ENCODE measurements around the gene ZFHX3. TPM values are rescaled to one million over a fixed set of nuclear protein-coding genes. Genes with fewer than 3 reads are reported as not detected.

The ZFHX3 gene
- polyA plus RNA-seq, 1 donor: 24.3 TPM

DNA sequence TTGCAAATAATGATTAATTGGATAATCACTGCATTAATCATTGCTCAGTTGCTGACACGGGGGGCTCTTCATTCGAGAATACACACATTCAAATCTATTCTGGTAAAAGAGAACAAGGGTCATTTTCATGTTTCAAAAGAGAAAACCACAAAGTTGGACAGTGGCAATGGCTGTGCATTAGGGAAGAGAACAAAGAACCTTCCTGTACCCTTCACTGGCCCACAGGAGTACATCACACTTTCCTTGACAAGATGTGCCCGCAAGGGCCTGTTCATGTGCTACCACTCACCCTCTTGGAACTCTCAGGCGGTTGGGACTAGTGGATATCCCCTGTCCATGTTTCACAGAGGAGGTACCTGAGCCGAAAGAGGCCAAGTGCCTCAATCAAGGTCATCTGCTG is 223.2 kb downstream of the ZFHX3 start:
- no peak for DNase-seq

DNA sequence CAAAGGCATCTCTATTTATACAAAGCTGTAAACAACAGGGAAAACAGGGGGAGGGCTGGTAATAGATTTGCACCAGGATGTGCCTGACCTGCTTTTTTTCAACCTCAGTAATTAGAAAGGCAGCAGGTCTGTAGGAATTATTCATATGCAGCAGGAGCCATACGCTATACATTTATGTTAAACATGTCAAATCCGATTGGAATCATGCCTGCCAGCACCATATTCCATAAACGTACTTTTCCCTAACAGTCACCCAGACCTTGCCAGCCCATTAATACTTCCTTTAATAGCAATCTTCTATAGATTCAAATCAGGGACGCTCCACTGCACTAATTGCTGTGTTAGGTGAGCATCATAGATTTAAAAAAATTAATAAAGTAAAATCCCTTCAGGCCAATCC is 223.9 kb downstream of the ZFHX3 start:
- no peak for DNase-seq

DNA sequence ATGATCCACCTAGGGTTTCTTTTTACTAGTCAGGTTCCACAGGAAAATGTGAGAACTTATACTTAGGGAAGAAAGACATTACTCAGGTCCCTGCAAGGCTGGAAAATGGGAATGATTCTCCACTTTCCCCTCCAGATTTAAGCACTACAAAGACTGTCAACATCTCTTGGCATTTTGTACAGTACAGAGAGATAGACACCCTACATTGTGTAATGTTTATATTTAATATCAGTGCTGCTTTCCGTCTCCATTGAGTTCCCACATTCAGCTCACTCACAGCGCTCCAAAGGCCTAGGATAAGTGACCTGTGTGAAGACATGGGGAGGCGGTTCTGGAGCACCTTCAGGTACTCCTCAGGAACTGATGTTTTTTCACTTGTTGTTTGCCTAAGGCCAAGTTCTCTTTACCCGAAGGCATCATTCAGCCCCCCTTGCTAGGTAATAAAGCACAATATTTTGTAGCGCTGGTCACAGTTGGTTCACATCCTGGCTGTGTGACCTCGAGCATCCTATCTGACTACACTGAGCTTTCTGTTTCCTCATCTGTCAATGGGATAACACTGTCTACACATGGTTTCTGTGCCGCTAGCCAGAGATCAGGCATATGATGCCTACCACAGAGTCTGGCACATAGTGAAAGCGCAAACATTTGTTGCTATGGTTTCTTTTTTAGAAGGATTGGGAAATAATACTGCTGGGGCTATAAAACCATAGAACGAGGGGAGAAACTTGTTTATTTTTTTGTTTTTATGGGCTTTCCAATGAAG is 226.6 kb downstream of the ZFHX3 start:
- no peak for DNase-seq

DNA sequence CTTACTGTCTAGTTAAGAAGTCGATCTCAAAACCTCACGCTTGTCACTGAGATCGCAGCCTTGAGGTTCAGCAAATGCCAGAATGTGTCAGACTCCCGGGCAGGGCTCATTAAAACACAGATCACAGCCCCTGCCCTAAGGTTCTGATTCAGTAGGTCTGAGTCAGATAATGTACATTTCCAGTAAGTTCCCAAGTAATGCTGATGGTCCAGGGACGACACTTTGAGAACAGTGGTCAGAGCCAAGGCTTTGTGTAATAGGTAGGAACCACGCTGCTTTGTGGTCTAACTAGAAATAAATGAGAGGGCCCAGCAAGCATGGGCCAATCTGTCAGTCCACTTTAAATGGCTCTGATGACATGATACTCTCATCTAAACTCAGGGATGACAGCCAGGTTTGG is 228.6 kb downstream of the ZFHX3 start:
- DNase-seq: no peak

DNA sequence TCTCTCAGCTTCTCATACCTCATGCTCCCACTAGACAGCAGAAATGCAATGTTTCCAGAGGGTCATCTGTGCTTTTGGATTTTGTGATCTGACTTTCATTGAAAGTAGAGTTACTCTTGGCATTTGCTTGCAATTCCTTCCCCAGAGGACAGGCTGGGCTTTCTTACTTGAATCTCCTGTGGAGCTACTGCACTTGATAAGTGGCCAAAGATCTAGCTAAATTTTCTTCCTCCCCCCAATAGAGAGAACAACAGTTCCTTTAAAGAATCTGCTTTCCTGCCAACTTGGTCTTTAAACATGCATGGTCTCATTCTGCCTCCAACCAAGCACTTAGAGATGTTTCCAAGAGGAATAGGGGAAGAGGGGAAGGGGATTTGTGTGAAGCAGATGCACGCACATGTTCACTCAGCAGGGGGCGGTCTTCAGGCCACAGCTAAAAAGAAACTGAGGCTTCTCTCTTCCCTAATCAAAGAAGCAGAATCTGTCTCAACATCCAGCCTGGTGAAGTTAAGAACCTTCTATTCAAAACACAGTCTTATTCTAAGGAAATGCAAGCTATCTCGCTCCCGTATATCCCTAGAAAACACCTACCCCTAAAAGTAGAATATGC is 229.6 kb downstream of the ZFHX3 start:
- no peak for DNase-seq

DNA sequence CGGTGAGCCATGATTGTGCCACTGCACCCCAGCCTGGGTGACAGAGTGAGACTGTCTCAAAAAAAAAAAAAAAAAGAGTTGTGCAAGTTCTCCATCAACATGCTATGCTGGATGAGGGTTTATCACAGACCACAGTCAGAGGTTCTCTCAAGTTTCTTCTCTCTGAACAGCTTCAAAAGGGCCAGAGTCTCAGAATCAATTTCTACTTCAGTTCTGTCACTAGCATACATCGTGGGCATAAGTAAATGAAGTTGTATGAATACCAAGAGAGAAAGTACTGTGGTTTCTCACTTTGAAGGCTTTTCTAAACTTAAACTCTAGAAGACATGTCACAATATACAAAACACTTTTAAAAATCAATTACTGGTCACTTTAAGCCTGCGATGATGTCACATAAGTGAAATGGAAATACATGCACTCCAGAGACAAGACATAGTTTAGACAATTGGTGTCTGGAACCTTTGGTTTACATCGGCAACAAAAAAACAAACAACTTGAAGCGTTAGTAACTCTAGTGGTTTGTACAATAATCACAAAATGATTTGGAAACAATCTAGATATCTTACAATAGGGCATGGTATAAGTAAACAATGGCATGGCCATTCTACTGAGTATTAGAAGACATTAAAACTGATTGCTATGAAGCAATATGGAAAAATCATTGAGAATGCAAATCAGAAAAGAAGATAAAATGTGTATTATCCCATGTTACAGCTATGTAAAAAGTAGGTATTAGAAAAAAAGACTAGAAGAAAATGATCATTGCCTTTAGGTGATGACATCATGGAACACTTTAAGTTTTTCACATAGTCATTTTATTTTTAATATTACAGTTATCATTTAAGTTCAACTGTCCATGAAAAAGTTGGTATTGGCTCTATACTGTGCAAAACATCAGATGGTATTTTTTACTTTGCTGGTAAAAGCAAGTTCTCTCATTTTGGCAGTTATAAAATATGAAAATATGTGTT is 232.3 kb downstream of the ZFHX3 start:
- no peak for DNase-seq

DNA sequence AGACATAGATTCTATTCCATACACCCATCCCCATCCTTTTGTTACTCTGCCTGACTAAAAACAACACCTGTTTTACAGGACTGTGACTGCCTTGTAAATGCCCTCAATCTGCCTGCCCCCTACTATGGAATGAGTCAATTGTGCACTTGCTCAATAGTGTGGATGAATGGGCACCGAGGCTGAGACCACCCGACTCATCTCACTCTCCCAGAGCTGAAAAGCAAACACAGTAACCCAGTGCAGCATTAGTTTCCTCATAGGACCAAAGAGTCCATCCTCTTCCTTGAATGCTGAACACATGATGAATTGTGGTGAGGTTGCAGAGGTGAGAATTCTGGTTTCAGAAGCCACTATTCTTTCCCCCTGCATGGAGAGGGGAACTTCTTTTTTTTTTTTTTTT is 233.7 kb downstream of the ZFHX3 start:
- DNase-seq: no peak

DNA sequence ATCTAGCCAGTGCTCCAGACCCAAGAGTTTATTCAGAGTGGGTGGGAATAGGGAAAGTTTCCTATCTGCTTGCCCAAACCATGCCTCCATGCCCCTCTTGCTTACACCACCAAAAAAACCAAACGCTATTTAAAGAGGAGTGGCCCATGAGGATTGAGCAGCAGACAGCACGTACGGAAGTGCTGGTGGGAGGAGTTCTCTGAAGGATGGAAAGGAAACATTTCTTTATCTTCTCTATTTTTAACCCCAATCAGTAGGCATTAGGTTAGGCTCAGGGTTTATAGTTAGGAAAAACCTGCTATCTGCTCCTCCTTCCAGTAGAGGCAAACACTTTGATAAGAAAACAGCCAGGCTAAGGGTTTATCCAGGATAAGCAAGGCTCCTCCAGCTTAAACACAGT is 235.3 kb downstream of the ZFHX3 start:
- DNase-seq: no peak

DNA sequence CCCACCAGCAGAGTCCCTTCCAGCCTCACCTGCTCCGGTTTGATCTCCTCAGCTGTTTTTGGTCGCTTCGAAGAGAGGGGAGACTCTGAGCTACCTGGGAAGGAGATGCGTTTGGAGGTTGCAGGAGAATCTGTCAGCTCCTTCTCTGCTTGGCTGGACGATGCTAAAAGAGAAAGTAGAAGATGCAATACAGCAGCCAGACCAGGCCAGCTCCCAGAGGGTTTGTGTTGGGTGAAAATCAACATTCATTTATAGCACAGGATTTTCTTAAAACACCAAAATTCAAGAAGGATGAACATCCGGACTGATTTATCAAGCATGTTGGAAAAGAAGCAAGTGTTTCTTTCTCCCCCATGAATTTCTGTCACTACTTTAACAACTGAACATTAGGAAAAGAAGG is 236.1 kb downstream of the ZFHX3 start:
- no peak for DNase-seq

DNA sequence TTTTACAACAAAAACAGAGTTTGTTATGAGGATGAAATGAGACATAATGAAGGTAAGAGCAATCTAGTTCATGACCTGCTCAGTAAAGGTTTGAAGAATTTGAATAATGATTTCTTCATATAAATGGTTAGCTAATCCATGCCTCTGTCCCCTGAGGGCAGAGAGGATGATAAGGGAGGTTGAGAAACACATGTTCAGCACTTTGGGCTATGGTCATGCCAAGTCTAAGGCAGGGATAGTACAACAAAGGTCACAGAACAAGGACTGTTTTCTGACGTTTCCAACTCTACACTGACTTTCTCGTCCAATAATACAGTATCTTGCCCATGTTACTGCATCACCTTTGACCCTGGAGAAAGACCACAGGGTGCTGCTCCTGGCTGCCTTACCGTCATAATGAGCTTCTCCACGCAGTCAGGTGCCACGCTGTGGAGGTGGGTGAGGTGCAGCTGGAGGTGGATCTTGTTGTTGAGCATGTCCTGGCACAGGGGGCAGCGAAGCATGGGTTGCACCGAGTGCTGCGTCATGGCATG is 236.7 kb downstream of the ZFHX3 start:
- no peak for DNase-seq

DNA sequence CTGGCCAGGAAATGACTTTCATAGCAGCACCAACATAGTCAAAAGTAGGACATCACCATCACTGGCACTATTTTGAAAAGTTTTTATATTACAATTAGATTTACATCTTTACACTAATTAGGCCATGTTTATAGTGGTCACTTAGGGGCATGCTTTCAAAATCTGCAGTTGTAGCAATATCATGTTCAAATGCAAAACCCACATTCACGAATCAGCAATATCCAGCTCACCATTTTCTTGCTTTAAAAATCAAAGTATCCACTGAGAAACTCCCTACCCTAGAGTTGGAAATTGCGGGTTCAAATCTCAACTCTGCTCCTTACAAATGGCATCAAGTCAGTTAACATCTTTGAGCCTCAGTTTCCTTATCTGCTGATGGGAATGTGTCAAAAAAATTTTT is 237.4 kb downstream of the ZFHX3 start:
- no peak for DNase-seq

DNA sequence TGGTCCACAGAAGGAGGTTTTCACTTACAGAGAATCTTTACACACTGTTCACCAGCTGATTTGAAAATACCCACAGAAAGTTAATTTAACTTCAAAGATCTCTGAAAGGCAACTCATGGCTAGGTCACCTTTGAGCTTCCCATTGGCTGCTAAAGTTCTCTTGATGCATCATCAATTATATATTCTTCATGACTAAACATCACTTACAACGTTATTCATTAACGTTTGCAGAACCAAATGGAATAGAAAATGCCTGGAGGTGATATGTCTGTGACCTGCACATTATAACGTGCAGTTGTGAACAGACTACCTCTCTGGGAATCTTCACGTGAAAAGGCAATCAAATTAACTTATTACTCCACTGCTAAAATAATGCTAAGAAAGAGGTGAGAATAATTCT is 238.5 kb downstream of the ZFHX3 start:
- DNase-seq: no peak

DNA sequence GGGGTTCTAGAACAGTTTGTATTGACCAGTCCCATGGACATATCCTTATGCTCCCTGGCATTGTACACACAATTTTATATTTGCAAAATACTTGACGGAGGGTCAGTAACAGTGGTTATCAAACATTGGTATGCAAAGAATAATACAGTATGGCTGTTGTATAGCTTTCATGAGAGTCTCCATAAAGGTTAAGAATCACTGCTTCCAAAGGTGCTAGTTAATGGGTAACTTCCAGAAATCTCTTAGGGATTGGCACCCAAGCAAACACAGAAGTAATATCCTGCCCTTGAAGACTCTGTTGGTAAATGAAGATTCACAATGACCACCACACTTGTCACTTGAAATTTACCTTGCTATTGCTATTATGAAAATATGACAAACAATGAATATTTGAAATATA is 239.2 kb downstream of the ZFHX3 start:
- no peak for DNase-seq

DNA sequence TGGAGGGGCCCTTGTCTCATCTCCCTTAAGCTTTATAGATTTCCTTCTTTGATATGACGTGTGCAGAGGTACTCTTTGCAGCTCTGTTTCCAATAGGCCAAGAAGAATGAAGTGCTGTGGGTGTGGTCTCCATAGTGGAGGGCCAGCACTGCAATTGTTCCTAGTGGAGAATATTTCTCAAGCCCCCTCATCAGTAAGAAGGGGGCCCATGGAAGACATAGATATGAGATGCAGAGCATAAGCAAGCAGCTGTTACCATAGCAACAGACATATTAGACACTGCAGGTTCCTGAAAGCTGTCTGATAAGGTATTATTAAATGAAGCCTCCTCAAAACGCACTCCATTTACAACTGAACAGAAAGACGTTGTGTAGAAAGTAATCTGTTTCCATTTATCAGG is 240.7 kb downstream of the ZFHX3 start:
- no peak for DNase-seq

DNA sequence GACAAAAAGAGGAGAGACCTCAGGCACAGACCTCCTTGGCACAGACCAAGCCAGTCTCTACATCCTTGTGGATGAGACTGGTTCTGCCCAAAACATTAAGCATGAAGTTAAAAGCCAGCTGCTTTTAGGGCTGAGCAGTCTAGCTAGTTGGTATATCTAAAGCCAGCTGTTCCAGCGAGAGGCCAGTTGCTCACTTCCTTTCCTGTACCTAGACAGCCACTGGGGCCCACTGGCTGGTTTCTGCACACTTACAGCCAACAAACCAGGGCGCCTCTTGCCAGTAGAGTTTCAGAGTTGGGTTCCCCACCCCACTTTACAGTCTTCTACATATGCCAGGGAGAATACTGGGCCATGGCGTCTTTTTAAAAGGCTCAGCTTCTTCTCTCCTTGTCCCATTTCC is 242.4 kb downstream of the ZFHX3 start:
- DNase-seq: no peak

DNA sequence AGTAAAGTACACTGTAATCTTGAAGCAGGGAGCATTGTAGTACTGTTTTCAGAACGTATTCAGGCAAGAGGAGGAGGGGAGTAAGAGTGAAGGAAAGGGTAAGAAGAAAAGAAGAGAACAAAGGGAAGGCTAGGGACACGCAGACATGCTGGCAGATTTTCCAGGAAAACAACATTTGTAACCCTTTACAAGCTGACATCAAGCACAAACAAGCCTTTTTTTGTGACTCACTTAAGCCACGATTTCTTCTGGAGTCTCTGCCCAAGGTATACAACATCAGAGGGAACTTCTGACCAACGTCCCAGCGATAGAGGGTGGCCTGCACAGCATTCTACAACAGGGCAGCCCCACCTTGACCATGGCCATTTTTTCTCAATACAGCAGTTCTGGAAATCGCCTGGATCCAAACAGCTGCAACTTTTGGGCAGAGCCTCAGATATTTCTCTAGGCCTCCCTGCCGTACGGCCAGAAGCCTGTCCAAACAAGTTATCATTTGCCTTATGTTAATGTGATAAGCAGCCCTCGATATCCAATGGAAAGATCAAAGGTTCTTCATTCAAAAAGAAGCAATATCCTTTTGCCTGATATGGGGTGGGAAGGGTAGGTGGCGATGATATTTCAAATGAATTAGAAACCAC is 247.3 kb downstream of the ZFHX3 start:
- no peak for DNase-seq

DNA sequence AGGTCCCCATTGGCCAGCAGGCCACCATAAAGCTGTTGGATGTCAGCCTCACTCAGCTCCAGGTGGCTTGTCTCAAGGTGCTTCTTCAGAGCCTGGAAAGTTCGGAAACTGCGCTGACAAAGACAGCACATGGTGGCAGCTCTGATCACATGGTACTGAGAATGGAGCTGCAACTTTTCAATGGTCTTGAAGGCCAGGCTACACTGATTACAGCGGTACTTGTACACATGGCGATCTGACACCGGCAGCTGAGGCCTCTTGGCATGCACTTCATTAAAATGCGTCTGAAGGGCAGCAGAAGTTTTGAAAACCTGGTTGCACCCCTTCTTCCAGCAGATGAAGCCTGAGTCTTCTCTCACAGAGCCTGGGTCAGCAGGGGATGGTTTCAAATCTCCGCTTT is 249.7 kb downstream of the ZFHX3 start:
- no peak for DNase-seq

DNA sequence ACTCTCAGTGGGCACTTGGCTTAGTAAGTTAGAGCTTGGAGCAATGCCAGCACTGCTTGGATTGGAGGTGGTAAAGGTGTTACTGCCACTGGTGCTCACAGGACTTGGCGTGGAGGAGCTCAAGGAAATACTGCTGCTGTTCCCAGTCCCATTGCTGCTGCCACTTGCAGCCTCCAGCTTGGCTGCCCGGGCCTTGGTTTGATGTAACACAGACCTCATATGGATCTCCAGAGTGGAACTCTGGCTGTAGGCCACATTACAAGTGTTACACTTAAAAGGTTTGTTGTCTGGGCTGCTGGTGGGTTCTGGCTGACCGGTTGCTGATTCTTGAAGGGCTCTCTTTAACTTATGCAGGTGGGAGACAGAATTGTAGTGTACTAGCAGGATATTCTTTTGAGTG is 250.3 kb downstream of the ZFHX3 start:
- no peak for DNase-seq

DNA sequence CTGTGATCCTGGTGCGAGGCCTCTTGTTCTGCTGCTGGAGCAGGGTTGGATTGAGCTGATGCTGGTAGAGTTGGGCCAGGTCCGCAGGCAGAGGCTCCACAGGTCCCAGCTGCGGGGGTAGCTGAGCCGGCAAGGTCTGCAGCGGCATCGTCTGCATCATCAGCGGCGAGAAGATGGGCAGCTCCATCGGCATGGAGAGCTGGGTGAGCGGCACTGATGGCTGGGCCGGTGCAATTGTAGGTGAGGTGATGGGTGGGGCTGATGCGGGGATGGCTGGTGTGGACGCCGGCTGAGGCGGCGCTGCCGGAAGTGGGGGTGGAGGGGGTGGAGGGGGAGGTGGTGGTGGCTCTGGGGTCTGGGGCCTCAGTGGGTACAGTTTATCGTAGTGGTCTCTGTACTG is 251.7 kb downstream of the ZFHX3 start:
- no peak for DNase-seq

DNA sequence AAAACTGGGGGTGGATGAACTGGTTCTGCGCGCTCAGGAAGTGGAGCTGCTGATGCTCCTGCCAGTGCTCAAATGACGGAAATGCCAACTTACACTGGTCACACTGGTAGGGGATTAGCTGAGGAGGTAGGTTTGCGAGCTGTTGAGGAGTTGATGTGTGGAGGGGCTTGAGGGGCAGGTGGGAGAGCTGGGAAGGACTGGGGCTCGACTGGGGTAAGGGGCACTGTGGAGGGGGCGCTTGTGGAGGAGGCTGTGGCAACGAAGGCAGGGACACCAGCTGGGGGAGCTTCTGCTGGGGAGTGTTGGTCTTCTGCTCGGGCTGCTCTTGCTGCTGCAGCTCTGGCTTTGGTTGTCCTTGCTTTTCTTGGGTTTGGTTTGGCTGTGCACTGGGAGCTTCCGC is 252.9 kb downstream of the ZFHX3 start:
- DNase-seq: no peak

DNA sequence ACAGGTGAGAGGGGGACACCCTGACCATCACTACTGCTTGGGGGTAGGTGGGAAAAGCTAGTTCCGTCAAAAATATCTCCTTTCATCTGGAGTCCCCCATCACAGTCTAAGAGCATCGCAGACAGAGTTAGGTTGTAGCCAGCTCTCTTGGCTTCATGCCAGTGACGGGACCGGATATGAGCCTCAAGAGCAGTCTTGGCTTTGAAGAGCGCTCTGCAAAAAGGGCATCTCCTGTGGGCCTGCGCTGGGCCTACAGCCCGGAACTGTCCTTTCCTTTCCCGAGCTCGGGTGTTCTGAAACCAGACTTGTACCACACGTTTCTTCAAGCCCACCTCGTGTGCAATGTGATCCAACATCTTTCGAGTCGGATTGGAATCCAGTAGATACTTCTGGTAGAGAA is 253.6 kb downstream of the ZFHX3 start:
- no peak for DNase-seq

DNA sequence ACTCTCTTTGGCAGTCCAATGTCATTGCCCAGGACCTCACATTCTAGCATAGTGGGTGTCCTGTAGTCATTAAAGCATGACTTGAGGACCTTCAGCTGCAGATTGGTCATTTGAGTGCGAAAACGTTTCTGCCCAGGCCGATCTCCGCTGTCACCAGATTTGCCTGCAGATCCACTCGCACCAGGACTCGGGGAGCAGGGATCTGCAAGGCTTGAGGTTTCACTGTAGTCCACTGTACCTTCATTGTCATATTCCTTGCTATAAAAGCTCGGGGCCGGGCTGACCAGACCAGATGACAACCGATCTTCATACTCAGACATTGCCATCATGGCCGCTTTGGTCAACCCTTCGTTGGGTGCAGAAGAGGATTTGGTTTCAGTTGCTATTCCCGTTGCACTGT is 254.2 kb downstream of the ZFHX3 start:
- no peak for DNase-seq
